K562 (cell line): ENCODE measurements around the gene KCTD12. TPM values are rescaled to one million over a fixed set of nuclear protein-coding genes. Genes with fewer than 3 reads are reported as not detected.

Experiments used
- ATAC-seq: fragments of 200-7000 bp; cut with Tn5 transposase; 3 replicates; pipeline ENCODE4 v1.9.1; 2020; ENCODE audit warnings: moderate library complexity
- BruUV-seq: library from RNA; stranded (reverse); fragments of 400-500 nt; replicated peaks from 2 replicates; lab custom pipeline; 2021; lab: Mats Ljungman, UMichigan
- CTCF ChIA-PET: fragments of 300-600 bp; formaldehyde crosslinking; extraction: SDS; loops from one replicate; lab custom pipeline; 2021; ENCODE audit warnings: low intra/inter-chr PET ratio; lab: Yijun Ruan, JAX
- POLR2A ChIA-PET: fragments of 300-600, 350-650 bp; sonication (Branson Sonifier 250); formaldehyde crosslinking; extraction: SDS; loops from one replicate; lab custom pipeline; 2021; ENCODE audit warnings: antibody characterized with exemption, inconsistent platforms; lab: Yijun Ruan, JAX
- DNase-seq, 4 experiments: peaks; one replicate each; pipeline versions ENCODE4 v3.0.0 to v3.0.0-alpha.2; 2011 to 2018; ENCODE audit warnings: low spot score in 3 of 4, mixed read lengths in 3 of 4; ENCODE audit errors: extremely low read depth in 1 of 4
- FAIRE-seq: peaks from 2 replicates; lab custom pipeline; 2011; peaks lifted over from hg19 to GRCh38; lab: Jason Lieb, UNC
- H2AFZ ChIP-seq: 2 replicates; pipeline ENCODE4 v1.6.0; 2011; ENCODE audit warnings: low read depth, low read length, control low read depth, inconsistent platforms
- H3K27ac ChIP-seq: fragments of 200-600 bp; 3 replicates; pipeline ENCODE4 v1.8.0; 2011; ENCODE audit warnings: low read depth, mild to moderate bottlenecking, control low read depth, inconsistent platforms, low read length, moderate library complexity, mixed read lengths; ENCODE audit errors: extremely low read depth
- H3K27me3 ChIP-seq, 2 experiments: fragments of 300-600 bp in 1 of 2; 2 replicates in 1 of 2; 3 replicates in 1 of 2; pipeline versions ENCODE4 v1.6.0 to v1.8.0; 2011; ENCODE audit warnings: inconsistent platforms in 2 of 2, low read length in 2 of 2, mild to moderate bottlenecking in 1 of 2, mixed read lengths in 1 of 2, moderate library complexity in 1 of 2; ENCODE audit not compliant: control insufficient read depth in 2 of 2, insufficient read depth in 2 of 2
- H3K36me3 ChIP-seq: fragments of 300-600 bp; 3 replicates; pipeline ENCODE4 v1.8.0; 2011; ENCODE audit warnings: mild to moderate bottlenecking, low read length, inconsistent platforms; ENCODE audit not compliant: control insufficient read depth, insufficient read depth
- H3K4me1 ChIP-seq, 2 experiments: fragments of 200-600 bp in 1 of 2; replicated peaks in 1 of 2; 2 replicates in 1 of 2; 3 replicates in 1 of 2; pipeline versions ENCODE4 v1.5.1 to v1.8.0; 2011; ENCODE audit warnings: inconsistent platforms in 2 of 2, low read length in 2 of 2, mild to moderate bottlenecking in 1 of 2, mixed read lengths in 1 of 2, moderate library complexity in 1 of 2; ENCODE audit not compliant: control insufficient read depth in 2 of 2, insufficient read depth in 2 of 2
- H3K4me2 ChIP-seq: 2 replicates; pipeline ENCODE4 v1.6.1; 2011; ENCODE audit warnings: low read length, control low read depth, inconsistent platforms, mixed read lengths; ENCODE audit not compliant: insufficient read depth
- H3K4me3 ChIP-seq: fragments of 200-600 bp; sonication (generic), shearing (Covaris generic); 2 replicates; pipeline ENCODE4 v1.5.1; 2016; ENCODE audit warnings: control low read depth, inconsistent platforms
- H3K79me2 ChIP-seq: fragments of 200-600 bp; 3 replicates; pipeline ENCODE4 v1.8.0; 2011; ENCODE audit warnings: low read length, inconsistent platforms; ENCODE audit not compliant: control insufficient read depth, insufficient read depth
- H3K9ac ChIP-seq, 2 experiments: 2 replicates each; pipeline versions ENCODE4 v1.6.0 to v1.6.1; 2011; ENCODE audit warnings: low read depth in 2 of 2, low read length in 2 of 2, control low read depth in 1 of 2, inconsistent platforms in 1 of 2, mild to moderate bottlenecking in 1 of 2, mixed read lengths in 1 of 2; ENCODE audit not compliant: insufficient read depth in 1 of 2
- H3K9me1 ChIP-seq: one replicate; pipeline ENCODE4 v1.6.0; 2011; ENCODE audit warnings: inconsistent platforms, mild to moderate bottlenecking, low read length, moderate library complexity; ENCODE audit not compliant: control insufficient read depth, insufficient read depth
- H3K9me3 ChIP-seq: replicated peaks from 2 replicates; pipeline ENCODE4 v1.5.1; 2011; ENCODE audit warnings: low read depth, low read length, inconsistent platforms; ENCODE audit not compliant: control insufficient read depth, insufficient read depth
- H4K20me1 ChIP-seq: replicated peaks from 2 replicates; pipeline ENCODE4 v1.6.1; 2011; ENCODE audit warnings: low read length, inconsistent platforms, mixed read lengths; ENCODE audit not compliant: control insufficient read depth, insufficient read depth
- ATF4 ChIP-seq: fragments of 450-650 bp; formaldehyde crosslinking; IDR thresholded peaks from 2 replicates; pipeline ENCODE4 v1.4.0; 2022; ENCODE audit warnings: mild to moderate bottlenecking, moderate library complexity
- GATAD2A ChIP-seq: fragments of 450-650 bp; IDR thresholded peaks from 2 replicates; pipeline ENCODE4 v1.6.1; 2017
- MYNN ChIP-seq, 2 experiments: sonication (generic); formaldehyde crosslinking in 1 of 2; IDR thresholded peaks; 2 replicates each; pipeline versions ENCODE4 v1.5.0 to v1.6.1; 2016 to 2020; ENCODE audit warnings: antibody characterized with exemption in 1 of 2, missing genetic modification reagents in 1 of 2
- NBN ChIP-seq: fragments of 450-650 bp; IDR thresholded peaks from 2 replicates; pipeline ENCODE4 v1.6.1; 2016; ENCODE audit warnings: low read depth, mild to moderate bottlenecking
- POLR2B ChIP-seq: fragments of 450-650 bp; IDR thresholded peaks from 2 replicates; pipeline ENCODE4 v1.6.1; 2018; ENCODE audit warnings: low read depth; ENCODE audit not compliant: partially characterized antibody
- PYGO2 ChIP-seq: fragments of 450-650 bp; IDR thresholded peaks from 2 replicates; pipeline ENCODE4 v1.6.1; 2016; ENCODE audit warnings: mild to moderate bottlenecking, missing genetic modification characterization, moderate library complexity, missing compliant biosample characterization
- SMARCA4 ChIP-seq: fragments of 450-650 bp; IDR thresholded peaks from 2 replicates; pipeline ENCODE4 v1.6.1; 2016
- TAF1 ChIP-seq: IDR thresholded peaks from 2 replicates; pipeline ENCODE4 v1.6.1; 2011; ENCODE audit warnings: mild to moderate bottlenecking, low read length, moderate library complexity; ENCODE audit not compliant: insufficient read depth, control insufficient read depth, severe bottlenecking; ENCODE audit errors: extremely low read depth
- XRCC3 ChIP-seq: fragments of 450-650 bp; IDR thresholded peaks from 2 replicates; pipeline ENCODE4 v1.6.1; 2017; ENCODE audit warnings: mild to moderate bottlenecking, moderate library complexity
- ZNF197 ChIP-seq: fragments of 200-800 bp; sonication (Bioruptor generic); IDR thresholded peaks from 2 replicates; pipeline ENCODE4 v1.6.1; 2016; ENCODE audit warnings: low read depth, missing genetic modification characterization, missing compliant biosample characterization
- ZNF354B ChIP-seq: fragments of 250-450 bp; sonication (Bioruptor Pico); IDR thresholded peaks from 2 replicates; pipeline ENCODE4 v1.4.0; 2020
- WGBS: fragments of 100-300 bp; shearing (Covaris generic); methylation state at CpG from one replicate; pipeline ENCODE4 v1.1.6; 2016; ENCODE audit warnings: low coverage, mixed read lengths; ENCODE audit not compliant: insufficient coverage; ENCODE audit errors: missing lambda C conversion rate; 5-methylcytosine and 5-hydroxymethylcytosine counted together
- in situ Hi-C: fragments of 300-500 bp; cut with MboI; formaldehyde crosslinking; loops from 4 replicates; pipeline ENCODE4 v1.15.0; 2018; ENCODE audit warnings: inconsistent platforms, mixed read lengths
- intact Hi-C: fragments of 100-400 bp; cut with micrococcal nuclease; formaldehyde crosslinking; loops from 2 replicates; pipeline ENCODE4 v1.14.2; 2022
- polyA plus RNA-seq, 8 experiments: library from polyadenylated mRNA; depleted of rRNA in 4 of 8; stranded (reverse) in 5 of 8; unstranded in 3 of 8; fragments of >200 nt; fragmentation: Nextera tagmentation in 2 of 8; fragmentation: Illumina TruSeq in 1 of 8; extraction: Ambion mirVana in 2 of 8; extraction: Trizol in 1 of 8; gene quantifications; 2 replicates each; pipeline versions ENCODE4 v1.2.1 to v1.2.3, GENCODE V29; 2011 to 2014; ENCODE audit warnings: inconsistent platforms in 1 of 8, missing spikeins in 1 of 8
- total RNA-seq, 7 experiments: library from RNA; depleted of rRNA in 6 of 7; stranded (reverse); fragments of >200 nt in 6 of 7; fragmentation: Illumina TruSeq in 2 of 7; extraction: Trizol in 2 of 7; gene quantifications; 2 replicates each; pipeline versions ENCODE4 v1.2.1 to v1.2.3, GENCODE V29; 2011 to 2021; ENCODE audit warnings: low replicate concordance in 1 of 7

Gene KCTD12
- total and polyA plus RNA-seq, 9 of the 15 experiments (the other 6 are each of a cell fraction or from before 2014, with no cell fraction given): 0.14 to 0.93 (median 0.32) TPM

DNA sequence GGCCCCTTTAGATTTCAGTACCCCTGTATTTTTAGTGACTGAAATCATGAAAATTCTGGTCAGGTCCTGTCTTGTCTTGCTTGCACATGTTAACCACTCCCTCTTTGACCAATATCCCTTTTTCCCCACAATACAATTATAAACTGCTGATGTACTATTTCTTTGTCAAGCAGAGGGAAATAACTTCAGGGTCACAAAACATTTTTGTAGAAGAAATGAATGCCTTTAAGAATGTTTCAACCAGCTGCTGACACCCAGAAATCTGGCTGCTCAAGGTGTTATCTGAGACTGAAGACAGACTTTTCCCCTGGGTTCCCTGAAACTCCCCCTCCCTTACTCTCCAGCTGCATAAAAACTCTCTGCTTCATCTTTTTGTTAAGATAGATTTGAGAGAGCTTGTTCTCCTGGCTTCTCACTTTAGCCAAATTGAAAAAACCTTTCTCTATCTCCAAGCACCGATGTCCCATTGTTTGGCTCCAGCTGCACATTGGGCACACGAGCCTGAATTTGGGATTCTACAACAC is 43.7 kb upstream of the KCTD12 start:
- DNase-seq (no peak), ATAC-seq (no peak), FAIRE-seq (no peak)
- Histone ChIP-seq H3K4me3 (no peak overlapping the region), H3K79me2 (no peaks in the 10 kb centered on the region), H3K36me3 (no peaks in the 10 kb centered on the region), H3K9me1 (no peaks in the 10 kb centered on the region), H3K9ac (no peak overlapping the region), H3K27ac (no peak overlapping the region), H3K27me3 (no peaks in the 10 kb centered on the region; a peak in 1 of 5 replicates), H4K20me1 (no peaks in the 10 kb centered on the region), H2AFZ (no peak overlapping the region), H3K4me1 (no peaks in the 10 kb centered on the region), H3K4me2 (no peak overlapping the region), H3K9me3 (no peaks in the 10 kb centered on the region)
- in situ Hi-C loops (no loop called here), intact Hi-C loops (no loop called here)
- ChIA-PET CTCF (no interaction called here), POLR2A (no interaction called here)
- TF ChIP-seq ATF4: no peak
- TF ChIP-seq ZNF354B (CRISPR knock-in tag): no peak
- TF ChIP-seq XRCC3: no peak
- no peak for TF ChIP-seq PYGO2 (tag)
- TF ChIP-seq MYNN (IDR thresholded peaks at IDR 0.05): no peak
- TF ChIP-seq MYNN (CRISPR knock-in tag; IDR thresholded peaks at IDR 0.05): no peak
- no peak for TF ChIP-seq ZNF197 (CRISPR knock-in tag)
- TF ChIP-seq POLR2B: no peak
- no peak for TF ChIP-seq NBN
- TF ChIP-seq GATAD2A: no peak
- no peak for TF ChIP-seq TAF1
- TF ChIP-seq SMARCA4: no peak
- WGBS: 6% methylated on average over 2 of the region's 2 CpGs
- BruUV-seq: no TSS peak
